A673 (cell line): ENCODE measurements around the gene CTCF.

ENCODE experiments used
- CTCF ChIP-seq: fragments of 300-800, 200-600 bp; sonication (generic); conservative IDR thresholded peaks from 2 replicates; pipeline ENCODE4 v1.5.1; 2017; ENCODE audit warnings: low read depth, mild to moderate bottlenecking, antibody characterized with exemption, low read length, moderate library complexity, mixed read lengths
- EZH2 ChIP-seq: fragments of 200-600 bp; sonication (generic); IDR thresholded peaks from 2 replicates; pipeline ENCODE4 v1.6.1; 2017; ENCODE audit warnings: borderline replicate concordance, low read depth, mild to moderate bottlenecking, mixed read lengths, antibody characterized with exemption, low read length; ENCODE audit not compliant: poor library complexity, severe bottlenecking

GRCh38 chr16:67676939-67677338 lies 114.6 kb downstream of the CTCF start:
- TF ChIP-seq EZH2 (no peak), CTCF (no peak)
